ENCODE data around the gene TNS3.
"Not testable (repeated sequence)": the region's sequence is repeated elsewhere in the genome, so short reads cannot be mapped to it uniquely, and the experiment has no call there.

Gene TNS3

DNA sequence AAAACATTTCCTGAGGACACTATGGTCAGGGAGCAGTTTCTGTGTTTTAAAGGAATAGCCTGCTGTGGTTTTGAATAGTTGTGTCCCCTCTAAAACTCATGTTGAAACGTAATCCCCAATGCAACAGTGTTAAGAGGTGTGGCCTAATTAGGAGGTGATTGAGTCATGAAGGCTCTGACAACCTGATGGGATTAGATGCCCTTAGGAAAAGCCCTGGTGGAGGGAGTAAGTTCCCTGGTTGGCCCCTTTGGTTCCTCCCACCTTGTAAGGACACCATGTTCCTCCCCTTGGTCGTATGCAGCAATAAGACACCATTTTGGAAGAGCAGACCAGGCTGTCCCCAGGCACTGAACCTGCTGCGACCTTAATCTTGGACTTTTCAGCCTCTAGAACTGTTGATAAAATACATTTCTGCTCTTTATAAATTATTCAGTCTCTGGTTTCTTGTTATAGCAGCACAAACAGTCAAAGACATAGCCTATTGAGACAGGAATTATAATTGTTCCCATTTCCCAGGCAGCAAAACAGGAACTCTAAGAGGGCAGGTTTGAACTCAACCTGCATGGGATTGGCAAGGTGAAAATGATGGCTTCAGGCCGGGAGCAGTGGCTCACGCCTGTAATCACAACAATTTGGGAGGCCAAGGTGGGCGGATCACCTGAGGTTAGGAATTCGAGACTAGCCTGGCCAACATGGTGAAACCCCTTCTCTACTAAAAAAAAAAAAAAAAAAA lies 20.5 kb upstream of the TNS3 start:
- DNase-seq (ENCODE audit: low spot score): no peak

DNA sequence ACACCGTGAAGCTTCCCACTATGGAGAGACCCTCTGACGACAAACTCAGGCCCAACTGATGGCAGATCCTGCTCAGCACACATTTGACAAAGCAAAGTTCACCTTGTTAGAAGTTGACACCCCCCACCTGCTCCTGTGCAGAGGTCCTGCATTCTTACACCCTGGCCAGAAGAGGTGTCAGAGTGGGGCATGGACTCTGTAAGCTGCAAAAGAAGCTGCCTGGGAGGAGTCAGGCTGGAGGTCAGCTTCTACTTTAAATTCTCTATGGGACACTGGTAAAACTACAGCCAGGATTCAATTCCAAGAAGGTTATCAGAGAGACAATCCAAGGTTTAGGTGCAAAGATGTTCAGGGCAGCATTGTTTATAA lies 20.0 kb upstream of the TNS3 start:
- no peak for DNase-seq (ENCODE audit: low spot score)

DNA sequence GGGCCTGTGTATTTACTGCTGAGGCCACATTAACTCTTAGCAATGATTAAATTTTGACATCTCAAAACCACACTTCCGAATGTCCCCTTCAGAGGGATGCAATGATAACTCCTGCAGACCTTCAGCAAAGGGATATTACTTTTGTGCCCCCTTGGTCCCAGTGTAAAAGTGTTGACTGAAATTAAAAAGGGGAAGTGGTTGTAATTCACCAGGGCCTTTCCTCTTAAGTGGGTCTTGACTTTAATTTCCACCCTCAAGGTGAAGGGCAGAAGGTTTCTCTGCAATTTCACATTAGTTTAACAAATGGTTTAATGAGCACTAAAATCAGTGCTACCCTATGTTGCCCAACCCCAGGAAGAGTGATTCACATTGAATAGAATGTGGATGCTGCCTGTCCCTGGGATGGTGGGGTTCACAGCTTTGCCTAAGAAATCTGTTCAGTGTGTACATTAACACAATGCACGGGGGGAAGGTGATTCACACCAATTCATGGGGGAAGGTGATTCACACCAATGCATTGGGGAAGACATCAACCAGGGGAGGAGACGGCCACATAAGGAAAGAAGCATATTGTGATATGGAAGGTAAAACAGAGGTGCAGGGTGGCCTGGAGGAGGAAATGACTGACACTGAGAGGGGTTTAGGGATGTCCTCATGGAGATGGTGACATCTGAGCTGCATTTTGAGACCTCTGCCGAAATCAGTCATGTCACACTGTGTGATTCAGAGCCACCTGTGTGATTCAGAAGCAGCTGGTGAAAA lies 19.4 kb upstream of the TNS3 start:
- peak; percentile 62 for DNase-seq (ENCODE audit: low spot score)

DNA sequence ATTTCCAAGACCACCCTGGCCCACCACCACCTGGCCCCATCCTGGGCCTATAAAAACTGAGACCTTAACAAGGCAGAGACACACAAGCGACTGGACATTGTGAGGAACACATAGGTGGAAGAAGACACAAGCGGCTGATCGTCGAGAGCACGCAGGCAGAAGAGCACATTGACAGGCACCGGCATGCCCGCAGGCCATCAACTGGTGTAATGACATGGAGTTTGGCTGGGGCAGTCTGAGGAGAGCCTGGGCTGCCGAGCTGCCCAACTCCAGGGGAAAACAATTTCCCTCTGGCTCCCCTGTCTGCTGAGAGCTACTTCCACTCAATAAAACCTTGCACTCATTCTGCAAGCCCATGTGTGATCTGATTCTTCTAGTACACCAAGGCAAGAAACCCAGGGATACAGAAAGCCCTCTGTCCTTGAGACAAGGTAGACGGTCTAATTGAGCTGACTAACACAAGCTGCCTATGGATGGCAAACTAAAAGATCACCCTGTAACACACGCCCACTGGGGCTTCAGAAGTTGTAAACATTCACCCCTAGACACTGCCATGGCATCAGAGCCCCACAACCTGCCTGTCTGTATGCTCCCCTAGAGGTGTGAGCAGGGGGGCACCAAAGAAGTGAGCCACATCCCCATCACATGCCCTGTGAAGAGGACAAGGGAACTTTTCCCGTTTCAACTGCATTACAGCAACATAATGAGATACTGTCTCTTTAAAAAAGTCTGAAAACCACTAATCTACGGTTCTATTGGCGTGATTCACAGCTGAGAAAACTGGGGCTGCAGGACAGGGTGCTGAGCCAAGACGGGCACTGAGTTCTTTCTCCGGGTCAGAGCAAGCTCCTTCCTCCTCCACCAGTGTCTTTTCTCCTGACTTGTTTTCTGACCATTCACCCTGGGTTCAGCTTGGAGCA lies 18.5 kb upstream of the TNS3 start:
- peak; percentile 76 for DNase-seq (ENCODE audit: low spot score)

DNA sequence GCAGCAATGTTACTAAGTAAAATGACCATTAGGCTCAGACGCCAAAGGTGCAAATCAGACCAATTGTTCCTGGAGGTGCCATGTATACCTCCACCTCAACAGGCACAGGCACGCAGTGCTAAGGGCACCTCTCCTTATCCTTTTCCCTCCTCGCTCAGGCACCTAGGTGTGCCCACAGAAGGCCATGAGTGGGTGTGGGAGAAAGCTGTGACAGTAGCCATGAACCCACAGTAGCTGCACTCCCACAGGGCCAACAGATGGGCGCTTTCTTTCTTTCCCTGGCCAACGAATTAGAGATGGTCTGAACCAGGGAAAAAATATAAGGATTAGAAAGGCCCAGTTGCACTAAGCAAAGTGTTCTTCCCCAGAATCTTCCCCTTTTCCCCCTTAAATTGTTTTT lies 15.5 kb upstream of the TNS3 start:
- no peak for DNase-seq (ENCODE audit: low spot score)

DNA sequence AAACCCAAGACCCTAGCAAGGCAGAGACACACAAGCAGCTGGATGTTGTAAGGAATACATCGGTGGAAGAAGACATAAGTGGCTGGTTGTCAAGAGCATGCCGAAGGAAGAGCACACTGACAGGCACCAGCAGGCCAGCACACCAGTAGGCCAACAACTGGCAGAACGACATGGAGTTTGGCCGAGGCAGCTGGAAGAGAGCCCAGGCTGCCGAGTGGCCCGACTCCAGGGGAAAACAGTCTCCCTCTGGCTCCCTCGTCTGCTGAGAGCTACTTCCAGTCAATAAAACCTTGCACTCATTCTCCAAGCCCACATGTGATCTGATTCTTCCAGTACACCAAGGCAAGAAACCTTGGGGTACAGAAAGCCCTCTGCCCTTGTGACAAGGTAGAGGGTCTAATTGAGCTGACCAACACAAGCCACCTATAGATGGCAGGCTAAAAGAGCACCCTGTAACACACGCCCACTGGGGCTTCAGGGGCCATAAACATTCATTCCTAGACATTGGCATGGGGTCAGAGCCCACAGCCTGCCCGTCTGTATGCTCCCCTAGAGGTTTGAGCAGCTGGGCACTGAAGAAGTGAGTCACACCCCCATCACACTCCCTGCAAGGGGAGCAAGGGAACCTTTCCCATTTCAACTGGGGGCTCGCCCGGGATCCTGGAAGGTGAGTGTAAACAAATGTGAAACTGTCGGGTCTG lies 14.7 kb upstream of the TNS3 start:
- DNase-seq (ENCODE audit: low spot score): no peak

DNA sequence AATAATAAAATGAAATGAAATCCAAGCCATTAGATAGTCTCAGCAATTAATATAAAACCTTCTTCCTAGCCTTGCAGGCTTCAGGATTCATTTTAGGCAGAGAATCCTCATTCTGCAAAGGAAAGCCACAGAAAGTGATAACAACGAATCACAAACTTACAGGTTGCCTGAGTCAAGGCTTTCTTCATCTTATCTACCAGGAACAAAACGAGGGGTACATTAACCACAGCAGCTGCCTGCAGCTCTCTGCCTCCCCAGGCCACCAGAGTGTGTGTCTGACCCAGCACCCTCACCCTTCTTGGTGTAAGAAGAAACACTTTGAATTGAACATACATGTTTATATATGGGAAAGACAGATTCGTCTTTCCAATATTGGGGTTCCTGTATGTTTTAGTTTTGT lies 12.5 kb upstream of the TNS3 start:
- DNase-seq (ENCODE audit: low spot score): no peak

DNA sequence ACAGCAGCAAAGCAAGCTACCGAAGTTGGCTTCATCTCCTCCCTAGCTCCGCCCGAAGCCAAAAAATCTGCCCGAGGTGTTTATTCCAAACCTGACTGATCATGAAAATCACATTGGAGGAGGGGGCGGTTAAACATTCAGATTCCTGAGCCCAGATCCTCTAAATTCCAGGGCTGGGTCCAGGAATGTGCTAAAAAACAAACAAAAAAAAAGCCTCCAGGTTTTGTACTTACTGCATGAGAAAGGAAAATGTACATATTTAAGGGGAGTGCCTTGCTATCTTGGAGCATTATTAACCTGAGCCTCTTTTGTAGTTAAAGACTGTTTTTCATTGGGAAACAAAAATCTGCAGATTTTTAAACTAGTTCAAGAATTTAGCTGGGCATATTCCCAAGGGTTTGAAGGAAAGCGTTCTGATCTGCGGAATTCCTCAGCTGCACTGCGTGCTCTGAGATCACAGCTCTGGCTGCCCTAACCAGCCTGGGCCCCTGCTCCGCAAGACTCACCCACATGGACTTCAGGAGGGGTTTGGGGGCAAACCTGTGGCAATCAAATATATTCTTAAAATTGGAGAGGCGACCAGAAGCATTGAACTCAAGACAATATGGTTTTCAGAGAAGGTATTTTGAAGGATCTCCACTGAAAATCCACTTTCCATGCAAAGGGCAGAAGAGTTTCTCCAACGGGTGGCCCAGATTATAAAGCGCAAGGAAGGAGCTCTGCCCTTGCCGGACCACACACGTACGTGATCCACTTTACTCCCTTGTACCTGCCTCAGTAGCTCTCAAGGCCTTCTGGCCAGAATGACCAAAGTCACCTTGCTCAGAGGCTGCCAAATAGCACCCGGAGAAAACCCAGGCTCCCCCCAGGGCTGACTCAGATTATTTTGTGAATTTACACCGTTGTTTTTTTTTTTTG lies 10.0 kb upstream of the TNS3 start:
- peak; percentile 77 for DNase-seq (ENCODE audit: low spot score)

DNA sequence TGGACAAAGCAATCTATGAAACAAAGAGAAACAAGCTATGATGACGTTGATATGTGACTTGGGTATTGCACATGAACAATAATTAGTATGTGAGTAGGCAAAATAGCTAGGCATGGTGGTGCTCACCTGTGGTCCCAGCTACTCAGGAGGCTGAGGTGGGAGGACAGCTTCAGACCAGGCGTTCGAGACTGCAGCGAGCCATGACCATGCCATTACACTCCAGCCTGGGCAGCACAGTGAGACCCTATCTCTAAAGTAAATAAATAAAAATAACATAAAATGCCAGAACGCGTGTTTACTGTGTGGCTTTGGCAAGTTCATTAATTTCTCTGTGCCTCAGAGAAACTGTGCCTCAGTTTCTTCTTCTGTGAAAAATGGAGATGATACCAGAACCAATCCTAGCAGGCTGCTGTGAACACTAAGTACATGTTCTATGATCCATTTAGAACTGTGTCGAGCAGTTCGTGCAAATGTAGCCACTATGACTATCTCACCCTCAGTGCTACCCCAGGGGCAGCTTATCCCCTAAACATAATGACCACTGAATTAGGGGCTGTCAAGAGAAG lies 9.3 kb upstream of the TNS3 start:
- no peak for DNase-seq (ENCODE audit: low spot score)

DNA sequence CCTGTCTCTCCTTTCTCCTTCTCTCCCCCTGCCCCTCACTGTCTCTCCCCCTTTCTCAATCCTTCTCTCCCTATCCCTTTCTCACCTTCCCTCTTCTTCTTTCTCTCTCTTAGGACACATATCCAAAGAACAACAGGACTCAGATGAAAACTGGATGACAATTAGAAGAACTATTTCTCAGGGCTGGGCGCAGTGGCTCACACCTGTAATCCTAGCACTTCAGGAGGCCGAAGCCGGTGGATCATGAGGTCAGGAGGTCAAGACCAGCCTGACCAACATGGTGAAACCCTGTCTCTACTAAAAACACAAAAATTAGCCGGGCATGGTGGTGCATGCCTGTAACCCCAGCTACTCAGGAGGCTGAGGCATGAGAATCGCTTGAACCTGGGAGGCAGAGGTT lies 8.3 kb upstream of the TNS3 start:
- DNase-seq (ENCODE audit: low spot score): not testable (repeated sequence)

DNA sequence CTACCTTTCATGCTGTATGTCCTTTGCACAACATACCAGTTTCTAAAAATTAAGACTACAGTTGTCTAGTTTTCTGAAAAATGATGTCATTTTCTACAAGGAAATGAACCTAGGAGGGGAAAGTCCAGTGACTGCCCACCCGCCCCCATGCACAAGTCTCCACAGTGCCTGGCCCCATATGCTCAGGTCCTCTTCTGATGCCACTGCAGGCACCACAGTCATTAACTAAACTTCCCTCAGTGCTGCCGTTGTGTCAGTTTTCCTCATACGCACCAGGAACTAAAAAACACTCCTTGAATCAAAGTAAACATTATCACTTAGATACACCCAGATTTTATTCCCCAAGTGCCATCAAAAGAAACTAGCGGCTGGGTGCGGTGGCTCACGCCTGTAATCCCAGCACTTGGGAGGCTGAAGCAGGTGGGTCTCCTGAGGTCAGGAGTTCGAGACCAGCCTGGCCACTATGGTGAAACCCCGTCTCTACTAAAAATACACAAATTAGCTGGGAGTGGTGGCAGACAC lies 6.9 kb upstream of the TNS3 start:
- DNase-seq (ENCODE audit: low spot score): no peak

DNA sequence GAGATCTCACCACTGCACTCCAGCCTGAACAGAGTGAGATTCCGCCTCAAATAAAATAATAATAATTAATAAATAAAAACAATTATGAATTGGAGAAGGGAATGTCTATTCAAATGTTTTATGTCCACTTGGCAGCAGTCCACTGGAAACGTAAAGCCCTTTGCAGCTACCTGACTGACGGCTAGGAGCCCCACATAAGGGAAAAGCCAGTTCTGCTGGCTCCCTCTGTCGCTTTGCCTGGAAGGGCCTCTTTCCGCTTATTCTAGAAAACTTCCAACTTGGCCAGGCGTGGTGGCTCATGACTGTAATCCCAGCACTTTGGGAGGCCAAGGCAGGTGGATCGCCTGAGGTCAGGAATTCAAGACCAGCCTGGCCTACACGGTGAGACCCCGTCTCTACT lies 6.1 kb upstream of the TNS3 start:
- no peak for DNase-seq (ENCODE audit: low spot score)

DNA sequence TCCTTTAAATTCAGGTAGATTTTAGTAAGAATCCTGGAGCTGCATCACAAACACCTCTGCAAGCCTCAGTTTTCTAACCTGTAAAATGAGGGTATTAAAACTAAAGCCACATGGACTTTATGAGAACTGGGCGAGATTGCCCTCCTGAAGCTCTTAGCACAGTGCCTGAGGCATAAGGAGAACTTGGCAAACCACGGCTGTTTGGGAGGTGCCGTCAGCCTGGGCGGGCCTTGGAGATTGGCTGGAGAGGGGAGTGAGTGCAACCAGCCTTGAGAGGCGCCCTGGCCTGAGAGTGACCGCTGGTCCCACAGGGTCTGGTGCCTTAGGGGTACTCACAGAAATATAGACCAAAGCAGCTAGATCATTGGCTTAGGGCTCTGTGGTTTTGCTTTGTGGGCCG lies 5.4 kb upstream of the TNS3 start:
- peak; percentile 75 for DNase-seq (ENCODE audit: low spot score)

DNA sequence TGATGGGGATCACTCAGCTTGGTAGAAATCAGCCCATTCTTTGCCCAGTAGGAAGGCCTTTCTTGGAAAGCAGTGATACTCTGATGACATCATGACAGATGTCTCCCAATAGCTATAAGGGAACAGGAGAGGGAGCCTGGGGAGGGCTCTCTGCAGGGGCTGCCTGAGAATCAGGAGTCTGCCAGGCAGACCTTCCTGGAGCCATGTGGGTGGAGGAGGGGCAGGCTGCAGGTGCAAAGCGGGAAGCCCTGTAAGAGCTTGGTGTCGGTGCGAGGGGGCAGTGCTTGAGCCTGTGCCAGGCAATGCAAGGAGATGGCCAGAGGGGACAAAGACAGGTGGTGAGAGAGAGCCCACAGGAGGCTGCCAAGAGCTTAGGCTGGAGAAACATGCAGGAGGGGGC lies 5.0 kb upstream of the TNS3 start:
- no peak for DNase-seq (ENCODE audit: low spot score)

DNA sequence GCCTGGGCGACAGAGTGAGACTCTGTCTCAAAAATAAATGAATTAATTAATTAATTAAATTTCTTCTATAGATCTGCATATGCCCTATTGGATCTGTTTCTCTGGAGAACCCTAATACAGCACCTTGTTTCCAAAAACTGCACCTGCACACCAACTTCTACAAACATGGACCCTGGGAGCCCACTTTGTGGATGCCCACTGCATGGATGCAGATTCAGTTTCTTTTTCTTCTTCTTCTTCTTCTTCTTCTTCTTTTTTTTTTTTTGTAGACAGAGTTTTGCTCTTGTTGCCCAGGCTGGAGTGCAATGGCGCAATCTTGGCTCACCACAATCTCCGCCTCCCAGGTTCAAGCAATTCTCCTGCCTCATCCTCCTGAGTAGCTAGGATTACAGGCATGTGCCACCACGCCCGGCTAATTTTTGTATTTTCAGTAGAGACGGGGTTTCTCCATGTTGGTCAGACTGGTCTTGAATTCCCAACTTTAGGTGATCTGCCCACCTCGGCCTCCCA lies 4.3 kb upstream of the TNS3 start:
- DNase-seq (ENCODE audit: low spot score): not testable (repeated sequence)

DNA sequence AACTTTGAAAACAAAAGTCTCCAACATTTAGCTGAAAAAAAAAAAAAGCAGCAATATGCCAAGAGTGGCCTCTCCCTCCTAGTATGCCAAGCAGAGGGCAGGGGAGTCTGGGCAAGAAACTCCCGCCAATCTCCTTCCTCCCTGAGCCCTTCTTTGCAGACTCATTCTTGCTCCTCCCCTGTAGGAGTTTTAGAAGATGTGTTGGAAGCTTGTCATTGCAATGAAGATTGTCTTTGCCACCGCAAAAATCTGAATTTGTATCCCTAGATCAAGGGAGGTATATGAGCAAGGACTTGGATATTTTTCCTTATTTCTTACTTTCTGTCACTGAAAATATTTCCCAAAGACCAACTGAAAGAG lies 2.6 kb upstream of the TNS3 start:
- peak; percentile 35 for DNase-seq (ENCODE audit: low spot score)

DNA sequence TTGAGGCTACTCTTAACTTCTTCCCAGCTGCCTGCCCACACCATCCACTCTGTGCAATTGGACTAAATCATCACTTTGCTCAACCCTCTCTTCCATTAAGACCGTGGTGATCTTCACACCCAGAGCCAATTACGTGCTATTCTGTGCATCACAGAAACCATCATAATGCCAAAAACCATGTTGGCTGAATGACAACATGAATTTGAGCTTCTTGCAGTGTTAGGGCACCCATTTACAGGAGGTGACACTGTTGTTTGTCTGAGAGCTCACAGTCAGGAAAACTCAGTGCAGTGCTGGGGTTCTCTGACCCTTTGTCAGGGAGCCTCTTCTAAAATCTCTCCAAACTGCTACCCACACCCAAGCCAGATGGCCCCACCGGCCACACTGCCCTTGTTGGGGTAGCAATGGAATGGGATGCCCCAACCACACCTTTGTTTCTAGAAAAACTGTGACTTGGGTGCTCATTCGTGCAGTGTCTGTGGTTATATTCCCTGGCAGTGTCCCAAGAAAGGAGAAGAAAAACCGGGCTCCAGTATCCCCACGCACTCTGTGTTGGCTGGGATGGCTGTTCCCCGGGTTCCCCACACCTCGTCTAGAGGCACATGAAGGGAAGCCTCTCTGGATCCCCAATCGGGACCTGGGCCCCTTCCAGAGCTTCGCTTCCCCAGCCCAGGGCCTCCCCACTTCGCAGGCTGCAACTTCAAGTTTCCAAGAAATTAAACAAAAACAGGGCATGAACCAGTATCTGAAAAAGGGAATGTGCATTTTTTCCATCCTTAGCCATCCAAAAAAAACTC lies 2.0 kb upstream of the TNS3 start:
- no peak for DNase-seq (ENCODE audit: low spot score)

DNA sequence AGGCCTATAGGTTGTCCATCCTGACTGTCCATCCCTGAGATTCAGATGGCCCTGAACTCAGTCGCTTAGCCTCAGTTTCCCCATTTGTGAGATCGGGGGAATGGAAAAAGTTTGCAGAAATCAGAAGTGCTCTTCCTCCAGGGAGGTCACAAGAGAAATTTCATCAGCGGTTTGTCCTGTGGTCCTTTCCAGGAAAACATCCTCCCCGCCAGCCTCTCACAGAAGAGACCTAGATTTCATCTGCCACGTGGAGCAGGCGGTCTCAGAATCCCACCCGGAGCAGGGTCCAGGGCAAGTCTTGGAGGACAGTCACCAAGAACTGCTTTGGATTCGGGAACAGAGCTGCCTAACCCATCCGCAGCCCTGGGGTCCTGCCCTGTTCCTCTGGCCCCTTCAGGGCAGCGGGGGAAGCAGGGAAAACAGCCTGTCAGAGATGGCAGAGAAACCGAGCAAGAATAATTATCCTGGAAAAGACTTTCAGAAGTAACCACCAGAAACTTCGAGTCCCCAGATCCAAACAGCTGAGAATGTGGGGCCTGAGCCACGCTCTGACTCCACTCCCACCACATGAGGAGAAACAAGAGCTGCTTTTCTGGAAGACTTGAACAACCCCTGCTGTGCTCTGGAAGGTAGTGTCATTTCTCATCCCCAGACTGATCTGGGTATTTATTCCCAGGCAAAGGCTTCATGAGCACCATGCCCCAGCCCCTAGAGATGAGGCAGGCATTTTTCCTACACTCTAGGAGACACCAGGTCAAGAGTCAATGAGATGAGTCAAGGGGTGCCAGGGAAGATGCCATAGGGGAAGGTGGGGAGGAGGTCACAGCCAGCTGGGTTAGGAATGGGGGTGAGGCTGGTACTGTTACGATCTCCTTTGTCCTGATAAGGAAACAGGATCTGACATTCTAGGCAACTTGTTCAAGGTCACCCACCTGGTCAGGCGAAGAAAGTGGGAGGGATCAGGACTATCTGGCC lies 1.1 kb upstream of the TNS3 start:
- DNase-seq (ENCODE audit: low spot score): no peak
